H1 (cell line): ENCODE data around the gene PLPPR4.

Experiments used
- CHD2 ChIP-seq: IDR thresholded peaks from 2 replicates; pipeline ENCODE4 v1.6.1; 2012; ENCODE audit warnings: low read length, improper control_type of control experiment
- CHD7 ChIP-seq: fragments of 300-600 bp; sonication (generic); IDR thresholded peaks from 2 replicates; pipeline ENCODE4 v1.7.1; 2012; ENCODE audit warnings: low read length, moderate library complexity, mild to moderate bottlenecking, inconsistent platforms; ENCODE audit not compliant: insufficient replicate concordance
- EZH2 ChIP-seq: fragments of 200-600 bp; sonication (generic); IDR thresholded peaks from 2 replicates; pipeline ENCODE4 v1.7.1; 2012; ENCODE audit warnings: low read depth, mild to moderate bottlenecking, moderate library complexity, low read length, inconsistent platforms; ENCODE audit not compliant: severe bottlenecking
- JUN ChIP-seq: IDR thresholded peaks from 2 replicates; pipeline ENCODE4 v1.6.1; 2011; ENCODE audit warnings: low read depth, mild to moderate bottlenecking, improper control_type of control experiment, low read length
- POLR2A ChIP-seq, 2 experiments: IDR thresholded peaks; 1 replicate in 1 of 2; 2 replicates in 1 of 2; pipeline ENCODE4 v1.6.1; 2011; ENCODE audit warnings: low read depth in 2 of 2, low read length in 2 of 2, mild to moderate bottlenecking in 2 of 2; ENCODE audit errors: control extremely low read depth in 1 of 2
- POLR2AphosphoS5 ChIP-seq: IDR thresholded peaks from 2 replicates; pipeline ENCODE4 v1.6.1; 2011; ENCODE audit warnings: low read depth, low read length
- SIX5 ChIP-seq: IDR thresholded peaks from 2 replicates; pipeline ENCODE4 v1.6.1; 2011; ENCODE audit warnings: mild to moderate bottlenecking, low read depth, low read length
- SRF ChIP-seq: IDR thresholded peaks from 2 replicates; pipeline ENCODE4 v1.6.1; 2011; ENCODE audit warnings: mild to moderate bottlenecking, low read depth, low read length, moderate library complexity
- TF ChIP-seq, protein P1 (sequence below), 3 experiments: IDR thresholded peaks; 1 replicate in 2 of 3; 2 replicates in 1 of 3; pipeline versions ENCODE4 v1.5.1 to v1.6.1; 2011; ENCODE audit warnings: low read length in 3 of 3, mild to moderate bottlenecking in 3 of 3, inconsistent platforms in 2 of 3, low read depth in 1 of 3, moderate library complexity in 1 of 3; ENCODE audit not compliant: insufficient read depth in 1 of 3; ENCODE audit errors: control extremely low read depth in 1 of 3

GRCh38 chr1:99229122-99229521, 35.2 kb upstream of the PLPPR4 start:
- TF ChIP-seq SRF, result no peak
- TF ChIP-seq POLR2AphosphoS5, result no peak
- TF ChIP-seq CHD2, result no peak
- TF ChIP-seq, protein P1, sequence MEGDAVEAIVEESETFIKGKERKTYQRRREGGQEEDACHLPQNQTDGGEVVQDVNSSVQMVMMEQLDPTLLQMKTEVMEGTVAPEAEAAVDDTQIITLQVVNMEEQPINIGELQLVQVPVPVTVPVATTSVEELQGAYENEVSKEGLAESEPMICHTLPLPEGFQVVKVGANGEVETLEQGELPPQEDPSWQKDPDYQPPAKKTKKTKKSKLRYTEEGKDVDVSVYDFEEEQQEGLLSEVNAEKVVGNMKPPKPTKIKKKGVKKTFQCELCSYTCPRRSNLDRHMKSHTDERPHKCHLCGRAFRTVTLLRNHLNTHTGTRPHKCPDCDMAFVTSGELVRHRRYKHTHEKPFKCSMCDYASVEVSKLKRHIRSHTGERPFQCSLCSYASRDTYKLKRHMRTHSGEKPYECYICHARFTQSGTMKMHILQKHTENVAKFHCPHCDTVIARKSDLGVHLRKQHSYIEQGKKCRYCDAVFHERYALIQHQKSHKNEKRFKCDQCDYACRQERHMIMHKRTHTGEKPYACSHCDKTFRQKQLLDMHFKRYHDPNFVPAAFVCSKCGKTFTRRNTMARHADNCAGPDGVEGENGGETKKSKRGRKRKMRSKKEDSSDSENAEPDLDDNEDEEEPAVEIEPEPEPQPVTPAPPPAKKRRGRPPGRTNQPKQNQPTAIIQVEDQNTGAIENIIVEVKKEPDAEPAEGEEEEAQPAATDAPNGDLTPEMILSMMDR (IDR thresholded peaks at IDR 0.05; ENCODE audit: control extremely low read depth in 1 of 3, insufficient read depth in 1 of 3, low read depth in 1 of 3, low read length in 3 of 3), result no peak
- no peak for TF ChIP-seq CHD7
- TF ChIP-seq POLR2A (IDR thresholded peaks at IDR 0.05; ENCODE audit: control extremely low read depth in 1 of 2, low read depth in 2 of 2, low read length in 2 of 2), result no peak
- TF ChIP-seq SIX5, result no peak
- no peak for TF ChIP-seq EZH2
- TF ChIP-seq JUN, result no peak
